A549 treated with DMSO at 1 μM for 4 hours (cell line): ENCODE results near the gene CD300E. TPM values are rescaled to one million over a fixed set of nuclear protein-coding genes. Genes with fewer than 3 reads are reported as not detected.

Source experiments
- total RNA-seq: library from RNA; stranded (reverse); fragments of 200-300 nt; extraction: Qiagen RNA extraction; gene quantifications from 5 replicates; pipeline ENCODE4 v1.2.3, GENCODE V29; 2022; ENCODE audit warnings: low read depth

The CD300E gene
- not detected in 5 replicates for total RNA-seq

GRCh38 chr17:74623693-74624093 is at the start of gene CD300E:
TSS of gene CD300E (minus strand) at chr17:74623738. CDS start at chr17:74623621, 117 bp downstream.

GRCh38 chr17:74592087-74592990 is 31.2 kb downstream of the CD300E start, which contains the start of gene CD300LD:
TSS of gene CD300LD (minus strand) at chr17:74592283. CDS start at chr17:74592202, 81 bp downstream.

GRCh38 chr17:74567397-74567796 is 56.1 kb downstream of the CD300E start, which contains the start of gene CD300H:
TSS of gene CD300H (minus strand) at chr17:74567509.

Other genes starting within 250 kb of the CD300E start
- gene GPRC5C, start 191.7 kb downstream of the CD300E start, total RNA-seq, result 61.8 to 88.6 TPM (median 75.6 TPM) in 5 replicates
- gene CD300A, start 157.1 kb downstream of the CD300E start, total RNA-seq, result 0.06 to 1.1 TPM (median 0.08 TPM) in 4 of 5 replicates, not detected in the other
- gene CD300LB, start 92.3 kb downstream of the CD300E start, total RNA-seq, result 0.07 to 0.12 TPM in 2 of 5 replicates, not detected in the others
- gene CD300C, start 77.6 kb downstream of the CD300E start, total RNA-seq, result 0.15 to 0.26 TPM (median 0.23 TPM) in 5 replicates
- 0.53 to 0.88 TPM (median 0.55 TPM) in 3 of 5 replicates, not detected in the others for gene CD300H, start 56.2 kb downstream of the CD300E start, total RNA-seq
- gene CD300LD, start 31.5 kb downstream of the CD300E start, total RNA-seq, result not detected in 5 replicates
- gene CD300LF, start 89.2 kb upstream of the CD300E start, total RNA-seq, result not detected in 5 replicates
- gene RAB37, start 113.5 kb upstream of the CD300E start, total RNA-seq, result 0.99 to 1.6 TPM (median 1.3 TPM) in 5 replicates
- 35.8 to 49.4 TPM (median 45.3 TPM) in 5 replicates for gene NHERF1, start 124.9 kb upstream of the CD300E start, total RNA-seq
- 52.1 to 64.3 TPM (median 56.3 TPM) in 5 replicates for gene NAT9, start 152.6 kb upstream of the CD300E start, total RNA-seq
- 0.06 to 0.61 TPM (median 0.23 TPM) in 5 replicates for gene GRIN2C, start 236.1 kb upstream of the CD300E start, total RNA-seq
- gene FDXR, start 249.3 kb upstream of the CD300E start, total RNA-seq, result 54.9 to 76.2 TPM (median 59.9 TPM) in 5 replicates